HG03066 (cell line): ENCODE results near the gene SMARCAD1.

Experiments
- ATAC-seq: cut with Tn5 transposase; IDR thresholded peaks from one replicate; pipeline ENCODE4 v1.9.1; 2021; ENCODE audit warnings: low read depth; ENCODE audit not compliant: unreplicated experiment

The SMARCAD1 gene

DNA sequence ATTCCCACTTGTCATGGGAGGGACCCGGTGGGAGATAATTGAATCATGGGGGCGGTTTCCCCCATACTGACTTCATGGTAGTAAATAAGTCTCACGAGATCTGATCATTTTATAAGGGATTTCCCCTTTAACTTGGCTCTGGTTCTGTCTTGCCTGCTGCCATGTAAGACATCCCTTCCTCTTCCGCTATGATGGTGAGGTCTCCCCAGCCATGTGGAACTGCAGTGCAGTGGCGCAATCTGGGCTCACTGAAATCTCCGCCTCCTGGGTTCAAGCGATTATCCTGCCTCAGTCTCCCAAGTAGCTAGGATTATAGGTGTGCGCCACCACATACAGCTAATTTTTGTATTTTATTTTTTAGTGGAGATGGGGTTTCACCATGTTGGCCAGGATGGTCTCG is 132.1 kb downstream of the SMARCAD1 start:
- no peak for ATAC-seq
